WTC11 (cell line): Measurements from ENCODE around the gene RHOBTB3. TPM values are rescaled to one million over a fixed set of nuclear protein-coding genes. Genes with fewer than 3 reads are reported as not detected.

Source experiments
- JAZF1 ChIP-seq: fragments of 250-450 bp; sonication (Bioruptor Pico); IDR thresholded peaks from 2 replicates; pipeline ENCODE4 v1.9.0; 2021; ENCODE audit warnings: moderate library complexity, mild to moderate bottlenecking, inconsistent platforms
- NR2C2 ChIP-seq: sonication (generic); formaldehyde crosslinking; IDR thresholded peaks from 2 replicates; pipeline ENCODE4 v1.8.0; 2022; ENCODE audit warnings: mild to moderate bottlenecking, missing genetic modification reagents
- NR3C1 ChIP-seq: sonication (generic); formaldehyde crosslinking; conservative IDR thresholded peaks from 2 replicates; pipeline ENCODE4 v1.8.1; 2023; ENCODE audit warnings: low read depth, mild to moderate bottlenecking, missing genetic modification reagents
- ZNF423 ChIP-seq: fragments of 250-450 bp; sonication (Bioruptor Pico); IDR thresholded peaks from 2 replicates; pipeline ENCODE4 v2.1.2; 2022; ENCODE audit warnings: mild to moderate bottlenecking, moderate library complexity
- total RNA-seq: library from RNA; stranded (reverse); gene quantifications from 3 replicates; pipeline ENCODE4 v1.2.3, GENCODE V29; 2021
- TF ChIP-seq, protein P1 (sequence below): sonication (generic); formaldehyde crosslinking; IDR thresholded peaks from 2 replicates; pipeline ENCODE4 v1.8.1; 2022; ENCODE audit warnings: low read depth, mild to moderate bottlenecking, moderate library complexity, missing genetic modification reagents, borderline replicate concordance
- TF ChIP-seq, protein P2 (sequence below): sonication (generic); formaldehyde crosslinking; IDR thresholded peaks from 2 replicates; pipeline ENCODE4 v1.8.1; 2023; ENCODE audit warnings: mild to moderate bottlenecking, missing genetic modification reagents, moderate library complexity
- TF ChIP-seq, protein P3 (sequence below): sonication (generic); formaldehyde crosslinking; IDR thresholded peaks from 2 replicates; pipeline ENCODE4 v1.8.1; 2023; ENCODE audit warnings: mild to moderate bottlenecking, missing genetic modification reagents, moderate library complexity
- TF ChIP-seq, protein P4 (sequence below): sonication (generic); formaldehyde crosslinking; IDR thresholded peaks from 2 replicates; pipeline ENCODE4 v1.8.1; 2023; ENCODE audit warnings: mild to moderate bottlenecking, moderate library complexity, missing genetic modification reagents

RHOBTB3 gene
- total RNA-seq, 1 experiment from 2014 or later, result 13.8 TPM

DNA sequence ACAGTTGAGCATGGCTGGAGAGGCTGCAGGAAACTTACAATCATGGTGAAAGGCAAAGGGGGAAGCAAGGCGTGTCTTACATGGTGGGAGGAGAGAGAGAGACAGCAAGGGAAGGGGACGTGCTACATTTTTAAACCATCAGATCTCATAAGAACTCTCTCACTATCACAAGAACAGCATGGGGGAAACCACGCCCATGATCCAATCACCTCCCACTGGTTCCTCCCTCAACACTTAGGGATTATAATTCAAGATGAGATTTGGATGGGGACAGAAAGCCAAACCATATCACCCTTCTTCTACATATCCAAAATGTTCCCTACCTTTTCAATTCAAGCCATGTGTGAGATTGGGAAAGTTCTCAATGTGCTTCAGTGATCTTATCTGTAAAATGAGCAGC is 114.3 kb downstream of the RHOBTB3 start (continued):
- TF ChIP-seq, protein P1, sequence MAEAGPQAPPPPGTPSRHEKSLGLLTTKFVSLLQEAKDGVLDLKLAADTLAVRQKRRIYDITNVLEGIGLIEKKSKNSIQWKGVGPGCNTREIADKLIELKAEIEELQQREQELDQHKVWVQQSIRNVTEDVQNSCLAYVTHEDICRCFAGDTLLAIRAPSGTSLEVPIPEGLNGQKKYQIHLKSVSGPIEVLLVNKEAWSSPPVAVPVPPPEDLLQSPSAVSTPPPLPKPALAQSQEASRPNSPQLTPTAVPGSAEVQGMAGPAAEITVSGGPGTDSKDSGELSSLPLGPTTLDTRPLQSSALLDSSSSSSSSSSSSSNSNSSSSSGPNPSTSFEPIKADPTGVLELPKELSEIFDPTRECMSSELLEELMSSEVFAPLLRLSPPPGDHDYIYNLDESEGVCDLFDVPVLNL, result no peak
- TF ChIP-seq ZNF423 (CRISPR knock-in tag) (no peak), NR2C2 (CRISPR knock-in tag) (no peak), NR3C1 (CRISPR knock-in tag) (no peak), JAZF1 (CRISPR knock-in tag) (no peak)
- TF ChIP-seq, protein P2, sequence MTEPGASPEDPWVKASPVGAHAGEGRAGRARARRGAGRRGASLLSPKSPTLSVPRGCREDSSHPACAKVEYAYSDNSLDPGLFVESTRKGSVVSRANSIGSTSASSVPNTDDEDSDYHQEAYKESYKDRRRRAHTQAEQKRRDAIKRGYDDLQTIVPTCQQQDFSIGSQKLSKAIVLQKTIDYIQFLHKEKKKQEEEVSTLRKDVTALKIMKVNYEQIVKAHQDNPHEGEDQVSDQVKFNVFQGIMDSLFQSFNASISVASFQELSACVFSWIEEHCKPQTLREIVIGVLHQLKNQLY (CRISPR knock-in tag), result no peak
- TF ChIP-seq, protein P3, sequence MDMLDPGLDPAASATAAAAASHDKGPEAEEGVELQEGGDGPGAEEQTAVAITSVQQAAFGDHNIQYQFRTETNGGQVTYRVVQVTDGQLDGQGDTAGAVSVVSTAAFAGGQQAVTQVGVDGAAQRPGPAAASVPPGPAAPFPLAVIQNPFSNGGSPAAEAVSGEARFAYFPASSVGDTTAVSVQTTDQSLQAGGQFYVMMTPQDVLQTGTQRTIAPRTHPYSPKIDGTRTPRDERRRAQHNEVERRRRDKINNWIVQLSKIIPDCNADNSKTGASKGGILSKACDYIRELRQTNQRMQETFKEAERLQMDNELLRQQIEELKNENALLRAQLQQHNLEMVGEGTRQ (CRISPR knock-in tag), result no peak
- TF ChIP-seq, protein P4, sequence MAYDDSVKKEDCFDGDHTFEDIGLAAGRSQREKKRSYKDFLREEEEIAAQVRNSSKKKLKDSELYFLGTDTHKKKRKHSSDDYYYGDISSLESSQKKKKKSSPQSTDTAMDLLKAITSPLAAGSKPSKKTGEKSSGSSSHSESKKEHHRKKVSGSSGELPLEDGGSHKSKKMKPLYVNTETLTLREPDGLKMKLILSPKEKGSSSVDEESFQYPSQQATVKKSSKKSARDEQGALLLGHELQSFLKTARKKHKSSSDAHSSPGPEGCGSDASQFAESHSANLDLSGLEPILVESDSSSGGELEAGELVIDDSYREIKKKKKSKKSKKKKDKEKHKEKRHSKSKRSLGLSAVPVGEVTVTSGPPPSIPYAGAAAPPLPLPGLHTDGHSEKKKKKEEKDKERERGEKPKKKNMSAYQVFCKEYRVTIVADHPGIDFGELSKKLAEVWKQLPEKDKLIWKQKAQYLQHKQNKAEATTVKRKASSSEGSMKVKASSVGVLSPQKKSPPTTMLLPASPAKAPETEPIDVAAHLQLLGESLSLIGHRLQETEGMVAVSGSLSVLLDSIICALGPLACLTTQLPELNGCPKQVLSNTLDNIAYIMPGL (CRISPR knock-in tag), result no peak

Other genes with a start within 250 kb of the RHOBTB3 start
- gene SKIC3, start 176.4 kb upstream of the RHOBTB3 start, total RNA-seq, result 65.9 to 70.5 TPM (median 69.0 TPM) in 3 replicates
- 12.8 to 15.1 TPM (median 15.1 TPM) in 3 replicates for gene ARSK, start 176.2 kb upstream of the RHOBTB3 start, total RNA-seq
- gene GPR150, start 111.2 kb upstream of the RHOBTB3 start, total RNA-seq, result 0.09 to 0.13 TPM (median 0.11 TPM) in 3 replicates
- gene RFESD, start 84.6 kb upstream of the RHOBTB3 start, total RNA-seq, result 2.7 to 5.7 TPM (median 4.5 TPM) in 3 replicates
- gene SPATA9, start 48.3 kb upstream of the RHOBTB3 start, total RNA-seq, result not detected in 3 replicates
- 15.9 to 21.0 TPM (median 19.2 TPM) in 3 replicates for gene GLRX, start 91.4 kb downstream of the RHOBTB3 start, total RNA-seq
- 20.5 to 24.4 TPM (median 23.9 TPM) in 3 replicates for gene ELL2, start 230.5 kb downstream of the RHOBTB3 start, total RNA-seq